Brain microvascular endothelial cell (primary cell): ENCODE measurements around the gene COLEC11.
"Not testable (repeated sequence)": the region's sequence is repeated elsewhere in the genome, so short reads cannot be mapped to it uniquely, and the experiment has no call there.

Source experiments
- DNase-seq: peaks from one replicate; pipeline ENCODE4 v3.0.0-alpha.2; 2020
- H3K27ac ChIP-seq: fragments of 250-450 bp; sonication (Bioruptor Pico); 2 replicates; pipeline ENCODE4 v1.5.1; 2020; ENCODE audit warnings: mild to moderate bottlenecking, moderate library complexity
- H3K27me3 ChIP-seq: fragments of 250-450 bp; sonication (Bioruptor Pico); replicated peaks from 2 replicates; pipeline ENCODE4 v1.5.1; 2020; ENCODE audit warnings: mild to moderate bottlenecking
- H3K36me3 ChIP-seq: fragments of 250-450 bp; sonication (Bioruptor Pico); replicated peaks from 2 replicates; pipeline ENCODE4 v1.5.1; 2020; ENCODE audit warnings: mild to moderate bottlenecking
- H3K4me3 ChIP-seq: 2 replicates; pipeline ENCODE4 v1.5.1; 2011; ENCODE audit warnings: low read depth, mild to moderate bottlenecking, control low read depth, low read length, moderate library complexity
- in situ Hi-C: cut with HindIII; loops from 2 replicates; pipeline ENCODE4 v1.10.0; 2017; ENCODE audit warnings: low sequenced_read_pairs, low pct_ligation_motif_present
- TF ChIP-seq, protein P1 (sequence below): IDR thresholded peaks from 2 replicates; pipeline ENCODE4 v1.5.1; 2011; ENCODE audit warnings: low read depth, mild to moderate bottlenecking, moderate library complexity, low read length, control low read depth, inconsistent platforms; ENCODE audit errors: missing control alignments

Gene COLEC11

DNA sequence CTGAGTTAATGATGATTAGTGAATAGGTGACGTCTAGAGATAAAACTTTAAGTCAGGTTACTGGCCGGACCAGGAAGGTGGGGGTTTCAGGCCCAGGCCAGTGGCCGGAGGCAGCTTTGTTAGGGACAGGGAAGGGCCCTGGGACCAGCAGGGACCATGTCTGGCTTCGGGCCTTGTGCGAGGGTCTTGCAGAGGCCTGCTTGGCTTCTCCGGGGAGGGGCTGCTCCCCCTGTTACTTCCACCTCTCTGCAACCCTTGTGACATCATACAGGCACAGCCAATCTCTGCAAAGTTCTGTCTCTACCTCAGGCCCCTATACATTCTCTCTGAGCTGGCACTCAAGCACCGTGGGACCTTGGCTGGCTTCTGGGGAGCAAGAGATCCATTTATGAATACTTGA lies 63.0 kb downstream of the COLEC11 start, which contains the start of gene ALLC:
ALLC (plus strand) TSS at position 320 of the 400 bp plus-strand sequence. CDS start 12,958 bp downstream, outside the sequence.
- Histone ChIP-seq H3K27ac (no peak within 1 kb of the TSS), H3K27me3 (no peaks in the 10 kb centered on the region), H3K4me3 (no peak within 1 kb of the TSS), H3K36me3 (no peaks in the 10 kb centered on the region)
- in situ Hi-C loops, result no loop called here
- TF ChIP-seq, protein P1, sequence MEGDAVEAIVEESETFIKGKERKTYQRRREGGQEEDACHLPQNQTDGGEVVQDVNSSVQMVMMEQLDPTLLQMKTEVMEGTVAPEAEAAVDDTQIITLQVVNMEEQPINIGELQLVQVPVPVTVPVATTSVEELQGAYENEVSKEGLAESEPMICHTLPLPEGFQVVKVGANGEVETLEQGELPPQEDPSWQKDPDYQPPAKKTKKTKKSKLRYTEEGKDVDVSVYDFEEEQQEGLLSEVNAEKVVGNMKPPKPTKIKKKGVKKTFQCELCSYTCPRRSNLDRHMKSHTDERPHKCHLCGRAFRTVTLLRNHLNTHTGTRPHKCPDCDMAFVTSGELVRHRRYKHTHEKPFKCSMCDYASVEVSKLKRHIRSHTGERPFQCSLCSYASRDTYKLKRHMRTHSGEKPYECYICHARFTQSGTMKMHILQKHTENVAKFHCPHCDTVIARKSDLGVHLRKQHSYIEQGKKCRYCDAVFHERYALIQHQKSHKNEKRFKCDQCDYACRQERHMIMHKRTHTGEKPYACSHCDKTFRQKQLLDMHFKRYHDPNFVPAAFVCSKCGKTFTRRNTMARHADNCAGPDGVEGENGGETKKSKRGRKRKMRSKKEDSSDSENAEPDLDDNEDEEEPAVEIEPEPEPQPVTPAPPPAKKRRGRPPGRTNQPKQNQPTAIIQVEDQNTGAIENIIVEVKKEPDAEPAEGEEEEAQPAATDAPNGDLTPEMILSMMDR, result no peak
- DNase-seq, result no peak

DNA sequence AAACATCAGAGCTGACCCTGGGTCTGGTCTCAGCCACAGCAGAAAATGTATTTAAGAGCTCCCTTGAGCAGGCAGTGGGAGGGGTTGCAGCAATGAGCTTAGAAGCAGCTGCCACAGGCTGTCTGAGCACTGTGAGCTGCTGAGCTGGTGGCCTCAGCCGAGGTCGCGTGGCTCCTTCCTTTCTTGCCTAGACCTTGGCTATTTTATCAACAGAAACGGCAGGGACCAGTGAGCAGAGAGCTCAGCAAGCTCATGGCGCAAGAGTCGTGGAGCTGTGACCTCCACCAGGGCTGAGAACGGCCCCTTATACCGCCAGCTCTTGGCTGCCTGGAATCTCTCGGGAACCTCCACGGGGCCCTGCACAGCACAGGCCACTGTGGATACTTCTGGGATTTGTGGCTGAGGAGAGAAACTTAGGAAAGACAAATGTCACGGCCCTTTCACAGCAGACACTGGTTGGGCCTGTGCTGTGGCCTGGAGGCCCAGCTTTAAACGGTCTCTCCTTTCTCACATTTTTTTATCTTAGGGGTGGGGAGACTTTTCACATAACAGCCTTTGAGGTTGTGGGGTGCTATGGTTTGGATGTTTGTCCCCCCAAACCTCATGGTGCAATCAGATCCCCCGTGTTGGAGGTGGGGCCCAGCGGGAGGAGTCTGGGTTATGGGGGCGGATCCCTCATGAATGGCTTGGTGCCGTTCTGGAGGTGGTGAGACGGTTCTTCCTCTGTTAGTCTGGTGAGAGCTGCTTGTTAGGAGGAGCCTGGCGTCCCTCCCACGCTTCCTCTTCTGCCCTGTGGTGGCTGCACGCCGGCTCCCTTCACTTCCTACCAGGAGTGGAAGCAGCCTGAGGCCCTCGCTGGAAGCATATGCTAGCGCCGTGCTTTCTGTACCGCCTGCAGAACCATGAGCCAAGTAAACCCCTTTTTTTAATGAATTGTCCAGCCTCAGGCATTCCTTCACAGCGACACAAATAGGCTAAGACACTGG lies 64.8 kb downstream of the COLEC11 start:
- Histone ChIP-seq H3K27ac (no peak overlapping the region), H3K27me3 (no peaks in the 10 kb centered on the region), H3K4me3 (no peak overlapping the region), H3K36me3 (no peaks in the 10 kb centered on the region)
- in situ Hi-C loops, result no loop called here
- TF ChIP-seq, protein P1, result no peak
- peak; percentile 14 for DNase-seq

DNA sequence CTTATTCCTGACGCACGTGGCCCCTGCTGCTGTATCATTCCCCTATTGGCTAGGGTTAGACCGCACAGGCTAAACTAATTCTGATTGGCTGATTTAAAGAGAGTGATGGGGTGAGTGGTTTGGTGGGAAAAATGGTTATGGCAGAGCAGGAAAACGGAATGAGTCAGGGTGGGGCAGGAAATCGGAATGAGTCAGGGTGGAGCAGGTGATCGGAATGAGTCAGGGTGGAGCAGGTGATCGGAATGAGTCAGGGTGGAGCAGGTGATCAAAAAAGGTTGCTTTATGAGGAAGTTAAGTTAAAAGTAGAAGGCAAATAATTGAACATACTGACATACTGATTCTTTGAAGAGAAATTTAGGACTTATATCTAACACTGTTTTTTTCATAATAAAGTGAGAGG lies 65.7 kb downstream of the COLEC11 start:
- in situ Hi-C loops, H3K36me3 ChIP-seq, H3K4me3 ChIP-seq, H3K27ac ChIP-seq, DNase-seq, H3K27me3 ChIP-seq: not testable (repeated sequence)

DNA sequence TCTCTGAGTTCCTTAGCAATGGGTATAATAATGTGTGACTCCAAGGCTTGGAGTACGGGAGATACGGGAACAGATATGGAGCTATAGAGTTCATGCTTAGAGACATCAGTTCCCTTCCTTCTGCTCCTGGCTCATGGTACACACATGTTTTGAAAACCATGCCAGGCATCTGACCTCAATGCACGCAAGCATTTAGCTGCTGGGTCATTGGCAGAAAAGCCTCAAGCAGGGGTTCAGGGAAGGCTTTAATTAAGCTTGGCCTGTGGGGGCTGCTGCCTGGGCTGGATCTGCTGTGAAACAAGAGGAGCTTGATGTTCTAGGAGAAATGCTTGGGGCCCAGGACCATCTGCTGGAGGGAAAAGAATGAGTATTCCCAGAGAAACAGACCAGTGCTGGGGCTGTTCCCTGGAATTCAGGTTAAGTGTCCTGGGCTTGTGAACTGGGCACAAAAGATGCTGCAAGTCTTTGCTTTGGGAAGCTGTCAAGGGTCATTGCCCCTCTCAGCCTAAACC lies 66.3 kb downstream of the COLEC11 start:
- no peak for DNase-seq
- in situ Hi-C loops, result no loop called here
- Histone ChIP-seq H3K4me3 (no peak overlapping the region), H3K27me3 (no peaks in the 10 kb centered on the region), H3K27ac (no peak overlapping the region), H3K36me3 (no peaks in the 10 kb centered on the region)
- TF ChIP-seq, protein P1, result no peak

DNA sequence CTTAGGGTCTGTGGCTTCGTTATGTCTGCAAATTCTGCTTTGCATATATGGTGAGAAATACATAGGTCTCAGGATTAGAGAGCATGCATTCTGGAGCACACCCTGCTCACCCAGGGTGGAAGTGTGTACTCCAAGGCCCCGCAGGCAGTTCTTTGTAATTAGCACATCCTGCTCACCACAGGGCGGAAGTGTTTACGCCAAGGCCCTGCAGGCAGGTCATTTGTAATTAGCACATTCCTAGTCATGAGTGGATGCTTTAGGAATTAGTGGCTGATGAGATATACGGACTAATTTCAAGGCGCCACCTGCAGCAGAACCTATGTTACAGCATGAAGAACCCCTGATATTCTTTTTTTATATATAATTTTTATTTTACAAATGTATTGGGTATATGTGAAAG lies 67.3 kb downstream of the COLEC11 start:
- Histone ChIP-seq H3K27me3 (no peaks in the 10 kb centered on the region), H3K27ac (no peak overlapping the region), H3K36me3 (no peaks in the 10 kb centered on the region), H3K4me3 (no peak overlapping the region)
- TF ChIP-seq, protein P1, result no peak
- in situ Hi-C loops, result no loop called here
- no peak for DNase-seq

DNA sequence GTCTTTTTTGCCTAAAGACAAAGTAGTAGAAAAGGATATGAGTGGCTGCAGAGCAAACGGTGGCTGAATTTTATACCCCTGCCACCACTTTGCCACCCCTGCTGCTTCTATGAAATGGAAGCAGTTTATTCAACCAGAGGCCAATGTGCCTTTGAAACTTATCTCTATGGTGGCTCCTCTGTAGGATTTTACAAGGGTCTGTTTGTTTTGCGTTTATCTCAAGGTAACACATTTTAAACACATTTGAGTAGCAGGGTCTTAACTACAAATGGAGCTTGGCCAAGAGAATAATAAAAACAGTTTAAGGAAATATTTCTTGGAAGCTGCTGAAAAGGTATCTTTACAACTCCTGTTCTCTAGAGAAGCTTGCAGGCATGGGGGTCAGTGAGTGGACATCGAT lies 69.2 kb downstream of the COLEC11 start:
- Histone ChIP-seq H3K36me3 (no peaks in the 10 kb centered on the region), H3K27ac (no peak overlapping the region), H3K27me3 (no peaks in the 10 kb centered on the region), H3K4me3 (no peak overlapping the region)
- no peak for DNase-seq
- in situ Hi-C loops, result no loop called here
- TF ChIP-seq, protein P1, result no peak
